NCI-H2171 (cell line): ENCODE results near the gene DCANP1.
A peak's percentile ranks its signal among the peaks of the same experiment; 100 is the strongest.

Source experiments
- DNase-seq: peaks from one replicate; lab custom pipeline; 2025; lab: John Stamatoyannopoulos, UW

The DCANP1 gene

GRCh38 chr5:135480511-135480910, 33.4 kb upstream of the DCANP1 start:
- no peak for DNase-seq

DNA sequence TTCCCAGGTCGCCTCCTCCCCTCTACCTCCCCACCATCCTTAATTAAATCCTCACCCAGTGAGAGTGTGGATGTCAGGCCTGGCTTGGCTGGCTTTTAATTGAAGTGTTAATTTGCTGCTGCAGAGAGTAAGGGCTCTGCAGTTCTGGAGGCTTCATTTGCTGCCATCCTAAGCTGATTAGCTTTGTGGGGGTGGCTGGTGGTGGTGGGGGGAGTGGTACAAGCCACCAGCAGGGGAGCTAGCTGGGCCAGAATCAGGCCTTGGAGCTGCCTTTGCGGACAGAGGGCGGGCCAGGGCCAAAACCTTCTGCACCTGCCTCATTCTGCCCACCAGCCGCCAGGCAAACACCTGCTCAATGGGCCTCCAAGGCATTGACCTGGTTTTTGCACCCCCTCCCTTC, 31.8 kb upstream of the DCANP1 start:
- no peak for DNase-seq

- no peak for DNase-seq
Observed at GRCh38 chr5:135477613-135478066, 30.5 kb upstream of the DCANP1 start.

- no peak for DNase-seq
Observed at GRCh38 chr5:135476615-135477581, 29.8 kb upstream of the DCANP1 start.

GRCh38 chr5:135473956-135474670, 27.0 kb upstream of the DCANP1 start:
- no peak for DNase-seq

GRCh38 chr5:135472141-135472540, 25.0 kb upstream of the DCANP1 start:
- DNase-seq: no peak

DNA sequence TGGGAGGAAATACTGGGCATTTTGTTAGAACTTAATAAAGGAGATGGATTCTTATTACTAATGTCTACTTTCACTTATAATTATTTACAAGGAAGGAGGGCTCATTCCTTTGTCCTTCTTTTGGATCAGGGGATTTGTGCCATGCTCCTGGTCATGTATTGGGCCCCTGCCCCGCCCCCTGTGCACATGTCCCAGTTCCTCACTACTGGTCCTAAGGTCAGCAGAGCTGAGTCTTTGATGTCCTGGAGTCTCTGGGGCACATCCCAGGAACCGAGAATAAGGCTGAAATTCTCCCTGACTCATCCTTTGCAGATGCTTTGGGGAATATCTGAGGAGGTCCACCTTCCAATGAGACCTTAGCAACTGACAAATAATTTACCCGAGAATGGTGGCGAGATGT, 24.6 kb upstream of the DCANP1 start:
- DNase-seq: no peak

DNA sequence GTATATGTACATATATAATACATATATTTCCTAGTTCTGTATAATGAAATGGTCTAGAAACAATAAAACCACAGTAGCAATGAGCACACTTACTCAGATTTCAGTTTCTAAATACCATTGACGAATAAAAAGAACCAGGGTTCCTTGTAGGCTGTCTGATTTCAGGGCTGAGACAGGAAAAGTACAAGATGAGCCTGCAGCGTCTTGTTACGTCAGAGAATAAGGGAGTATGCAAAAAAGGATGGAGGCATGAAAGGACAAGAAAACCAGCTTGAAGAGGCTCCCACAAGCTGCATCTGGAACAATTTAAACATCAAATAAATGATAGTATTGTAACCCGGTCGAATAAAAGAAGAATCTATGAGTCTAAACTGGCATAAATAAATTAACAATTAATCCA, 22.8 kb upstream of the DCANP1 start:
- DNase-seq: no peak

GRCh38 chr5:135468541-135468940, 21.4 kb upstream of the DCANP1 start:
- no peak for DNase-seq

GRCh38 chr5:135467871-135468485, 20.8 kb upstream of the DCANP1 start:
- DNase-seq: no peak

GRCh38 chr5:135467051-135467625, 20.0 kb upstream of the DCANP1 start:
- no peak for DNase-seq

GRCh38 chr5:135466178-135467050, 19.3 kb upstream of the DCANP1 start:
- peak; percentile 56 for DNase-seq

DNA sequence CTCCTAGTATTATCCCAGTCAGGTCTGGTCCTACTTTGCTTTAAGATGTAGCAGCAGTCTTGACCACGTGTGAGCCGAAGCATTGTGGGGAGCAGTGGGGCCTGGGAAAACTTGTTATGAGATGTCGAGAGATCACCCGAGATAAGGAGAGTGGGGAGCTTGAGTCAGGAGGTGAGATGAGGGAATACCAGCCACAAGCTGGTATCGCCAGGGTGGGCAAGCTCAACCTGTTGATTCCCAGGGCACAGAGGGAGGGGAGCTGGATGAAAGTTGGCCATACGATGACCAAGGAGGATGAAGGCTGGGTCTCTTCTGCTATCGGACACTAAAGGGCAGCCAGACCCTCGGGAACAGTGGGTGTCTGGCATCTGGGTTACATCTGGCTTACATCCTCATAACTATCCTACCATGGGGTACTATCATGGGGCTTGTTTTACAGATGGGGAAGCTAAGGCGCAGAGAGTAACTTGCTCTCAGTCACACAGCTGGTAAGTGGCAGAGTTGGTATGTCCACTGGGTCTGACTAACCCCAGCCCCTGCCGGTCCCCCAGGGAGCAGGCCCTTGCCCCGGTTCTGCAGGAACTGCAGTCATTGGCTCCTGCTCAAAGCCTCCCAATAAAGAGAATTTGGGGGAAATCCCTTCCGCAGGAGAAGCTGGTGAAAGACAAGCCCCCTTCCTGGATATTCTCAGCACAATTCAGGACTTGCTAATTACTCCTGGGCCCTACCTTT, 18.4 kb upstream of the DCANP1 start:
- no peak for DNase-seq

- peak; percentile 58 for DNase-seq
Observed at GRCh38 chr5:135462304-135462703, 15.2 kb upstream of the DCANP1 start.

- no peak for DNase-seq
Observed at GRCh38 chr5:135461481-135462151, 14.5 kb upstream of the DCANP1 start.

GRCh38 chr5:135460246-135461033, 13.3 kb upstream of the DCANP1 start:
- DNase-seq: no peak

GRCh38 chr5:135458921-135459331, 11.8 kb upstream of the DCANP1 start:
- no peak for DNase-seq

DNA sequence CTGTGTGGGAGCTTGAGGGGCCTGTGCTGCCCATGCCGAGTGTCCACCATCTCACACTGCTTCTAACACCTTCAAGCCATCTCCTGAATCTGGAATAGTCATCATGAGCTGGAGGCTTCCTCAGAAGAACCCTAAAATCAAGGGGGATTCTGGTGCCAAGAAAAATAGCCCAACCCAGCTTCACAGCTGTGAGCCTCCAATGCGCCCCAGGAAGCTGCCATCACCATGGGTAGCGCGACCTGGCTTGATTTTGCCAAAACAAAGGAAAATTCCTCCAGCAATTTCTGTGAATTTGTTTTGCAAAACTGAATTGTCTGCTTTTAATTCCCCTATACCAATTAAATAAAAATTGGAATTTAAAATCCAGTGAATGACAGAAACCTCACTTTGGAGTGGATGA, 11.2 kb upstream of the DCANP1 start:
- DNase-seq: no peak

- no peak for DNase-seq
Observed at GRCh38 chr5:135457424-135458071, 10.4 kb upstream of the DCANP1 start.
